NCI-H2171 treated with DMSO at 0.1 percent for 48 hours (cell line): ENCODE measurements around the gene PPIA.
"Not testable (repeated sequence)": the region's sequence is repeated elsewhere in the genome, so short reads cannot be mapped to it uniquely, and the experiment has no call there.

Experiments
- DNase-seq: peaks from one replicate; lab custom pipeline; 2025; lab: John Stamatoyannopoulos, UW

The PPIA gene

GRCh38 chr7:44787762-44788161, 8.7 kb upstream of the PPIA start:
- no peak for DNase-seq

- no peak for DNase-seq
Measured at GRCh38 chr7:44789990-44790389, 6.5 kb upstream of the PPIA start.

GRCh38 chr7:44791278-44792219, 4.9 kb upstream of the PPIA start:
- DNase-seq: no peak

- no peak for DNase-seq
Measured at GRCh38 chr7:44793919-44794318, 2.6 kb upstream of the PPIA start.

- DNase-seq: no peak
Measured at GRCh38 chr7:44794331-44794730, 2.1 kb upstream of the PPIA start.

GRCh38 chr7:44796034-44796503, 412 bp upstream of the PPIA start:
- DNase-seq: peak; percentile 91

- DNase-seq: peak; percentile 70
Measured at GRCh38 chr7:44797329-44798258, 1.1 kb downstream of the PPIA start.

- DNase-seq: no peak
Measured at GRCh38 chr7:44798649-44799305, 2.3 kb downstream of the PPIA start.

- no peak for DNase-seq
Measured at GRCh38 chr7:44799939-44800338, 3.5 kb downstream of the PPIA start.

GRCh38 chr7:44801890-44802289, 5.4 kb downstream of the PPIA start:
- DNase-seq: no peak

GRCh38 chr7:44802418-44803025, 6.0 kb downstream of the PPIA start:
- DNase-seq: no peak

GRCh38 chr7:44803828-44804519, 7.5 kb downstream of the PPIA start:
- not testable (repeated sequence) for DNase-seq

GRCh38 chr7:44805950-44806349, 9.5 kb downstream of the PPIA start:
- DNase-seq: no peak

GRCh38 chr7:44808914-44809393, 12.5 kb downstream of the PPIA start:
- DNase-seq: no peak

- no peak for DNase-seq
Measured at GRCh38 chr7:44811093-44811492, 14.6 kb downstream of the PPIA start.

GRCh38 chr7:44811571-44811970, 15.1 kb downstream of the PPIA start:
- no peak for DNase-seq

GRCh38 chr7:44814919-44815318, 18.4 kb downstream of the PPIA start:
- no peak for DNase-seq

- no peak for DNase-seq
Measured at GRCh38 chr7:44819292-44819691, 22.8 kb downstream of the PPIA start.

GRCh38 chr7:44823255-44823781, 26.8 kb downstream of the PPIA start:
- DNase-seq: no peak

- no peak for DNase-seq
Measured at GRCh38 chr7:44824894-44825526, 28.5 kb downstream of the PPIA start.
